Lower leg skin (tissue), 3 donors: ENCODE results near the gene RIPPLY2.

Experiments used
- CTCF ChIP-seq, 3 donors: fragments of 450-650 bp; IDR thresholded peaks; one replicate each; pipeline ENCODE4 v1.5.1; 2016; ENCODE audit warnings: antibody characterized with exemption in 3 of 3, mild to moderate bottlenecking in 3 of 3, moderate library complexity in 2 of 3
- POLR2A ChIP-seq, 2 donors: fragments of 450-650 bp; IDR thresholded peaks; one replicate each; pipeline ENCODE4 v1.6.1; 2016 to 2017; ENCODE audit warnings: antibody characterized with exemption in 2 of 2, mild to moderate bottlenecking in 1 of 2, moderate library complexity in 1 of 2

- TF ChIP-seq POLR2A (IDR thresholded peaks at IDR 0.05) (no peak), CTCF (IDR thresholded peaks at IDR 0.05) (no peak)
These were observed 28.8 kb upstream of the RIPPLY2 start for GRCh38 chr6:83824388-83824801.
